Mucosa of gallbladder (tissue), 1 donor: ENCODE data around the gene ABCB11. TPM values are rescaled to one million over a fixed set of nuclear protein-coding genes. Genes with fewer than 3 reads are reported as not detected.
"Not testable (repeated sequence)": the region's sequence is repeated elsewhere in the genome, so short reads cannot be mapped to it uniquely, and the experiment has no call there.

Experiments
- DNase-seq: peaks from one replicate; pipeline ENCODE4 v3.0.0-alpha.2; 2020; ENCODE audit warnings: low spot score
- total RNA-seq: library from RNA; stranded (reverse); gene quantifications from one replicate; pipeline ENCODE4 v1.2.1, GENCODE V29; 2021
- donor health status: DM: no; HTN: no; CAD: no.

The ABCB11 gene
- total RNA-seq, 1 donor from 2014 or later = 0.23 TPM

DNA sequence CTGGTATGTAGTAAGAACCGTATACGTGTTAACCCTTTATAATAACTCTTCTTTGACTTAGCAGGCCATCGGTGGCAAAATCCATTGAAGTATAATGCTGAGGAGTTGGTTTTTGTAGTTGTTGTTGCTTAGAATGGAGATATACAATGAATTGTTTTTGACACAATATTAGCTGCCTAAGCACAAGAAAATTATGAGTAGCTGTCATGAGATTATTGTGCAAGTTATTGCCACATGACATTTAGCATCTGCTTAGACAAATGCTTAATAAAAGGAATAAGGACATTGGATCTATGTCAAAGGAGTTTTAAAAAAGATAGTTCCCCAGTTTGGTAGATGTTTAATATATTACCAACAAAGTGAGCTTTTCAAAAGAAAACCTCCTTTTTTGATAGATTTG, 59.9 kb downstream of the ABCB11 start:
- DNase-seq = no peak

DNA sequence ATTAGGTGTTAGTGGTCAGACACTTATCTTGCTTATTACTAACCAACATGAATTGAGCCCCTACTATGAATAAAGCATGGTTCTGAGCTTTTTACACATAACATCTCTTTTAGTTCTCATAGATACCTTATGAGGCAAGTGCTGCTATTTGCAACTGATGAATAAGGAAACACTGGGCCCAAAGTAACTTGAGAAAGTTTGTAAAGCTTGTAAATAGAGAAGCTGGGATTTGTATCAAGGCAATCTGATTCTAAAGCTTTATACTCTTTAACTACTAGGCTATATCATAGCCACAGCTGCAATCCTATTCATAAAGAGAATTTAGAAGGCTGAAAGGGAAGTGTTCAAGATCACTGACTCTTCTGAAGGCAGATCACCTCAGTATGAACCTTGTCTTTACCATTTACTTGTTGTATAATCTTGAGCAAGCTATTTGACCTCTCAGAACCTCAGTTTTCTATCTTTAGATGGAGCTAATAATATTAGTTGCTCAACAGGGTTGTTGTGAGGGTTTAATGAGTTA, 60.4 kb downstream of the ABCB11 start:
- DNase-seq = no peak

DNA sequence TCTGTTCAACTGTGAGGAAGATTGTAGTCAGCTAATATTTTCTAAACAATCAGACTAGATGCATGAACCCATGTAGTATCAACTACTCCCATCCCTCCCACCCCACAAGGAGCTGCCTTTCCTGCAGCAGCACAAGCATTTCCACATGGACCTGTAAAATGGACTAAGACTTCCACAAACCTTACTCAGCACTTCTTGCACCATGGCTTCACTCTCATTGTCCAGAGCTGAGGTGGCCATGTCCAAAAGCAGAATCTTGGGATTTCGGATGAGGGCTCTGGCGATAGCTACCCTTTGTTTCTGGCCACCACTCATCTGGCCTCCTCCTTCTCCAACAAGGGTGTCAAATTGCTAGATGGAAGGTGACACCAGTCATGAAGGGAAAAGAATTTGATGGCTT, 61.3 kb downstream of the ABCB11 start:
- DNase-seq = no peak

DNA sequence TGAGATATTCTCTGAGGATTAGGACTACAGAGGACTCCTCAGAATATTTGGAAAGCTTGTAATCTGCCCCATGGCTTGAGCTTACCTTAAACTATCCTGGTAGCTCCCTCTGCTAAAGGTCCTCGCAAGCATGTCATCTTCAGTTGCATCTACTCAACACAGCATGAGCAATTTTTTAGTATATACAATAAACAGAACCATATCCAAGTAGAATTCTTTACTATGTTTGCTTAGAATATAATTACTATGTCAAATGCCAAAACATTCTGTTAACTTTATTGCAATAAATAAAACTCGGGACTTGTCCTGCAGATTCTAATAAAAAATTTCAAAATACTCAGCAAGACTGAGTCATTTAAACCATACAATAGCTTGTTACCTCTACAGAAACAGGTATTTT, 62.8 kb downstream of the ABCB11 start:
- no peak for DNase-seq

DNA sequence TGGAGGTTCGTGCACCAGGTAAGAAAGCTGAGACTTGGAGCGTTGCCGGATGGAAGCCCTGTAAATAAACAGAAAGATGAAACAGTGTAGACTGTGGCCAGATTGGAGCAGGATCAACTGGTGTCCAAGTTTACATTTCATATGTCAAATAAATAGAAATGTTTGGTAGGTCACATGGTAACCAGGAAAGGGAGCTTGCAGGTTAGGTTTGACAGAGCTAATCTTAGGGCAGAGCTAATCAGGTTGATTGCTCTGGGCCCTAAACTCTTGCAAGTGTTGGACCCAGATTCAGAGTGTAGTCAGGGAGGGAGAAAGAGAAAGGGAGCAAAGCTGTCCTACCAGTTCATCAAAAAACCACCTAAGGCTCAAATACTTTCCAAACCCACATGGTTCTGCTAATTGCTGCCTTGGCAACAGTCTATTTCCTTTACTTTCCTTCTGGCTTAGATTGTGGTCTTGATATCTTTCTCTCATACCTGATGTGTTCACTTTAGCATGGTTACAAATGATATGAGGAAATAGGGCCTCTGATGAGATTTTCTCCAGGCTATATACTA, 66.8 kb downstream of the ABCB11 start:
- DNase-seq = no peak

DNA sequence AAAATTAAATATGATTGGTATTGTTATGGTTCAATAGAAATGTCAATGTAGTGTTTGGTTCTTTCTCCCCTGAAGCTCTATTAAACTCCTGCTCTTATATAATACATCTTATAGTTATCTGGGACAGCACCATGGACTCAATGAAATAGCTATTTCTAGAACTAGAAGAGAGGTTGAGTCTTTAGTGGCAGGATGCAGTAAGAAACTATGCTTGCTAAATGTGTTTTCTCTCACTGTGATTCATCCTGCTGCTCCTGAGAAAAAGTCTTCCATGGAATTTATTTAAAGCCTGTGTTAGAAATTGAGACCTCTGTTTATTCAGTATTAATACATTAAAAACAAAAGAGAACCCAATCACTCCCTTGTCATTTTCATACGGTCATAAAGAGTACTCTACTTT, 68.5 kb downstream of the ABCB11 start:
- no peak for DNase-seq

DNA sequence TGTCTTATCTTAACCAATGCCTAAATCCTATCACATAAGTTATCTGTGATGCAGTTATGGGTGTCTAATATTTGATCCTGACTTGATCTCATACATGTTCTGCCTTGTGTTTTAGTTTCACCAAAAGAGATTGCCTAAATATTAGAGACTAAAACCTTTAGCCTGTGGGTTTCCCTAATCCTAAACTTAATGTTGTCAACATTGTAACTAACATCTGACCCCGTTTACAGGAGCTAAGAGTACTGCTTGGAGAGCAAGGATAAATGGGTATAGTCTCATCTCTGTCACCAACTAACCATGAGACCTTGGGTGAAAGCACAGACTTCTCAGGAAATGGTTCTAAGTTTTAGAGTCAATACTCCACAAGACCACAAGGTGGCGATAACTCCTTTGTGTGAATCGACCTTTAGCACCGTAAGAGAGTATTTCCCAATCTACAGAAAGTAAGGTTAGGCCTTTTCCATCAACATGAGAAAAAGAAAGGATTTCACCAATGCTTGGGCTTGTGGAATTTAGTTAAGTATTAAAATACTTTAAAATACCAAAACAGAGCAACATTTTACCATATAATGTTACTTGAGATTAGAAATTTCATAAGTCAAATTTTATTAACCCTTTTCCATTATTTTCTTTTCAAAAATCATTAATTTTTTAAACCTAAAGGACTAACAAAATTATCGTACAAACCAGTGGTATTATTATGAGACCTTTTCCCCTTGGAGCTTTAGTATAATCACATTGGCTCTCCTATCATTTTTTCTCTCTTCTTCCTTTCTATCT, 69.5 kb downstream of the ABCB11 start:
- peak; percentile 66 for DNase-seq

DNA sequence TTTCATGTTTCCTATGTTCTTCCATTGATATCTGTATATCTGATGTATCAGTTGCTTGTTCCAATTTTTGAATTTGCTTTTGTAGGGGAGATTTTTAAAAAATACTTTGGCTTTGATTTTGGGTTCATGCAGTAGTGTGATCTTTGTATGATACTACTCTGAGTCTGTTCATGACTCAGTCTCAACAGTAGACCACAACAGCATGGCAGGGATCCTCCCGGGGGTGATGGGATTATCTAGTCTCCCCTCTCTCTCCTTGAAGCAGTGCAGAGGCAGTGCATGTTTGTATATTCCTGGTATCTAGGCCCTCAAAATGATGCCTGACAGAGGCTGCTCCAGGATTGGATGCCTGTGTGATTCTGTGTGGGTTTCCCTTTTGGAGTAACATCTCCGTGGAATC, 74.7 kb downstream of the ABCB11 start:
- DNase-seq = no peak

DNA sequence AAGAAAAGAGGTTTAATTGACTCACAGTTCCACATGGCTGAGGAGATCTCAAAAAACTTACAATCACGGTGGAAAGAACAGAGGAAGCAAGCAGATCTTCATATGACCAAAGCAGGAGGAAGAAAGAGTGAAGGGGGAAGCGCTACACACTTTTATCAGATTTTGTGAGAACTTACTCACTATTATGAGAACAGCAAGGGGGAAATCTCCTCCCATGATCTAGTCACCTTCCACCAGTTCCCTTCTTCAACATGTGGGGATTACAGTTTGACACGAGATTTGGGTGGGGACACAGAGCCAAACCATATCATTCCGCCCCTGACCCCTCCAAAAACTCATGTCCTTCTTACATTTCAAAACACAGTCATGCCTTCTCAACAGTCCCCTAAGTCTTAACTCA, 75.8 kb downstream of the ABCB11 start:
- DNase-seq = no peak

DNA sequence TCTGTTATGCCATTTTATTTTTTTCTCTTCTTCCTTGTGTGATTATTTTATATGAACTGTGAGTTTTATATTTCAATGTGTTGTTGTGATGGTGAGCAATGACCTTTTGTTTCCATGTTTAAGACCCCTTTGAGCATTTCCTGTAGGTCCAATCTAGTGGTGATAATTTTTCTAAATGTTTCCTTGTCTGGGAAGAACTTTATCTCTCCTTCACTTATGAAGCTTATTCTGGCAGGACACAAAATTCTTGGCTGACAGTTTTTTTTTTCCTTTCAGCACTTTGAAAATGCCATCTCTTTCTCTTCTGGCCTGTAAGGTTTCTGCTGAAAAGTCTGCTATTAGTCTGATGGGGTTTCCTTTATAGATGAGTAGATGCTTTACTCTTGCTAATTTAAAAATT, 76.9 kb downstream of the ABCB11 start:
- no peak for DNase-seq

DNA sequence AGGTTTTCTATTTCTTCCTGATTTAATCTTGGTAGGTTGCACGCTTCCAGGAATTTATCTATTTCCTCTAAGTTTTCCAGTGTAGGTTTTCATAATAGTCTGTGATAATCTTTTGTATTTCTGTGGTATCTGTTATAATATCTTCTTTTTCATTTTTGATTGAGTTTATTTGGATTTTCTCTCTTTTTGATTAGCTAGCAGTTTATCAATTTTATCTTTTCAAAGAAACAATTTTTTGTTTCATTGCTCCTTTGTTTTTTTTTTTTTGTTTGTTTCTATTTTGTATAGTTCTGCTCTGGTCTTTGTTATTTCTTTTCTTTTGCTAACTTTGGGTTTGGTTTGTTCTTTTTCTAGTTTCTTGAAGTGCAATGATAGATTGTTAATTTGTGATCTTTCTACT, 78.7 kb downstream of the ABCB11 start:
- no peak for DNase-seq

DNA sequence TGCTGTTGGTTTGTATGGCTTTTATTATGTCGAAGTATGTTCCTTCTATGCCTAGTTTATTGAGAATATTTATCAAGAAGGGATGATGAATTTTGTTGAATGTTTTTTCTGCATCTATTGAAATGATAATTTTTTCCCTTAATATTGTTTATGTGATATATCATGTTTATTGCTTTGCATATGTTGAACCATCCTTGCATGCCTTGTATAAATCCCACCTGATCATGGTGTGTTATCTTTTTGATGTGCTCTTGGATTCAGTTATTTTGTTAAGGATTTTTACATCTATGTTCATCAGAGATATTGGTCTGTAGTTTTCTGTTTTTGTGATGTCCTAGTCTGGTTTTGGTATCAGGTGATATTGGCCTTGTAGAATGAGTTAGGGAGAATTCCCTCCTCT, 79.3 kb downstream of the ABCB11 start:
- no peak for DNase-seq

DNA sequence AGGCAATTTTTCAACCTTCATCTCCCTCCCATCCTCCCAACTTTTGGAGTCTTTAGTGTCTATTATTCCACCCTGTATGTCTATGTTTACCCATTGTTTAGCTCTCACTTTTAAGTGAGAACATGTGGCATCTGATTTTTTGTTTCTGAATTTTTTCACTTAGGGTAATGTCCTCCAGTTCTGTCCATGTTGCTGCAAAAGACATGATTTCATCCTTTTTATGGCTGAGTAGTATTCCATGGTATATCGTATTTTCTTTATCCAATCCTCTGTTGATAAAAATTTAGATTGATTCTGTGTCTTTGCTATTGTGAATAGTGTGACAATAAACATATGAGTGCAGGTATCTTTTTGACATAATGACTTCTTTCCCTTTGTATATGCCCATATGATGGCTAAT, 81.8 kb downstream of the ABCB11 start:
- DNase-seq = no peak

DNA sequence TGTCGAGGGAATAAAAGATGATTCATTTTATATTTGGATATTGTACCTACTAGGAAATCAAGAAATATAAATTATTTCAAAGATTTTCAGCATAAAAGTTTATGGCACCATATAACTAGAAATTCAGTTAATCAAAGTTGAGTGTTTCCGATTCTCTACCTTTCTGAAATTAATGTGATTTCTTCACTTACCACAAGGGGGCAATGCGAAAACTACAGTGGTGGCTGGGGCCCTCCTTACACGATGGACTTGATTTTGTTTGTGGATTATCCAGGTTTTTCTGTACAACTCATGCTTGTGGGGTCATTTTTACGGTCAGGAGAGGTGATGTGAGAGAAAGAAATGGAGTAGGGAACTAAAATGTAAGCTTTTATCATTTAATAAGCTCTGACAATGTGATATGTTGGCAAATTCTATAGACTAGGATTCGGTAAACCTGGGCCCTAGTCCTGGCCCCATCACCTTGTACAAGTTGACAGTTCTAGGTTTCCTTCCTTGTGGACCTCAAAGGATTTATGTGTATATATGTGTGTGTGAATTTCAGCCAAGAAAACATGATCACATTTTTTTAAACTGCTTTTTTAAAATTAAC, 82.4 kb downstream of the ABCB11 start:
- no peak for DNase-seq

DNA sequence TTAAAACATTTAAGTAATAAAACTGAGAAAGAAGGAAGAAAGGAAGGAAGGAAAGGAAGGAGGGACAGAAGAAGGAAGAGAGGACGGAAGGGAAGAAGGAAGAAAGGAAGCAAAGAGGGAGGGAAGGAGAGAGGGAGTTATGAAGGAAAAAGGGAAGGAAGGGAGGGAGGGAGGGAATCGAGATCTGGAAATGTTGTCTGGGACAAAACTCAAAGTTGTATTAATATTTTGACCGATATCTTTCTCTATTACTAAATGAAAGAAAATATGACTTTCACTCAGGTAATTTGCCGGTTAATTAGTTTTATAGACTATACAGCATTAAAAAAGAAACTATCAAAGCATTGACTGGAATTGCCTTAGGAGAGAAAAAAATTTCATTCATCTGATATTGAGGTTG, 85.6 kb downstream of the ABCB11 start:
- DNase-seq = no peak

DNA sequence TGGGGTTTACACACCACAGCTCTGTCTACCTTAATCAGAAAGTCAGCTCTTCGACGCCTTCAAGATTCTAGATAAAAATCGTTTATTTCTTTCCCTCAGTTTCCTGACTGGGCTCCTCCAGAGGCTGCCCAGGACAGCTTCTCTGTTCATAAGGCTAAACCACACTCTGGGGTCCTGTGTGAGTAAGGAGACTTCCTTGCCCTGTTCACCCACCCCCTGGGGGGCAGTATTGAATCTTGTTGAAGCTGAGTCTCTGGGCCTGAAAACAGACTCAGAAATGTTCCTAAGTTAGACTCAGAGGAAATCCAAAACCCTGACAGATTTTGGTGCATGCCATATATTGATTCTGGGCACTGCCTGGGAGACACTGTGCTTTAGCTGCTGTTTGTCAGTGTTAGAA, 87.1 kb downstream of the ABCB11 start:
- no peak for DNase-seq

DNA sequence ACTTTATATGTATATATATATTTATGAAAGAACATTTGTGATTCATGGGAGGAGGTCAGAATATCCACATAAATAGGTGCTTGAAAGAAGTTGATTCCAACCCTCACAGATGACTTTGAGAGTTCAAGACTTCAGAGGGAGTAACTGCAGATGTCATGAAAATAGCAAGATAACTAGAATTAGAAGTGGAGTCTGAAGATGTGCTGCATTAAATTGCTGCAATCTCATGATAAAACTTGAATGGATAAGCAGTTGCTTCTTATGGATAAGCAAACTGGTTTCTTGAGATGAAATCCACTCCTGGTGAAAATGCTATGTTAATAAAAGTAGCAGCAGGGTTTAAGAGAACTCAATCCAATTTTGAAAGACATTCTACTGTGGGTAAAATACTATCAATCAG, 89.8 kb downstream of the ABCB11 start:
- no peak for DNase-seq

DNA sequence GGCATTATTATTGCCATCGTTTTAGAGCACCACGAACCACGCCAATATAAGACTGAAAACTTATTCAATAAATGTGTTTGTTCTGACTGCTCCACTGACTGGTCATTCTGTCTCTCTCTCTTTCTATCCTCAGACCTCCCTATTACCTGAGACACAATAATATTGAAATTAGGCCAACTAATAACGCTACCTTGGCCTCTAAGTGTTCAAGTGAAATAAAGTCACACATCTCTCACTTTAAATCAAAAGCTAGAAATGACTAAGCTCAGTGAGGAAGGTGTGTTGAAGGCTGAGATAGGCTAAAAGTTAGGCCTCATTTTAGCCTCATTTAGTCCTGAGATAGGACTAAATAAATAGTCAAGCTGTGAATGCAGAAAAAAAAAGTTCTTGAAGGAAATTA, 91.2 kb downstream of the ABCB11 start:
- DNase-seq = no peak

DNA sequence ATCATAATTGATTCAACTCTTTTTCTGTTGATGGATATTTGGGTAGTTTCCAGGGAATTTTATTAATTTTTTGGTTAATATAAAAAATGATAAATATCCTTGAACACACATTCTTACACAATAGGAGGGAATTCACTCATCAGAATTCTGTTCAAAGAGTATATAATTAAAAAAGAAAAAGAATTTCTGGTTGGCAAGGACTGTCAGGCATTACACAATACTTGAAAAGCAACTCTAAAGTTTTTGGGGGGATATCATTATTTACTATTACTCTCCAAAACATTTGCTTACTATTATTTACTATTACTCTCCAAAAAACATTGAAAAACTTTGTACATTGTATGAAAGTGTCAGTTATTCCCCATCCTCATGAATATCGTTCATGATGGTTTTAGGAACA, 92.1 kb downstream of the ABCB11 start:
- no peak for DNase-seq

DNA sequence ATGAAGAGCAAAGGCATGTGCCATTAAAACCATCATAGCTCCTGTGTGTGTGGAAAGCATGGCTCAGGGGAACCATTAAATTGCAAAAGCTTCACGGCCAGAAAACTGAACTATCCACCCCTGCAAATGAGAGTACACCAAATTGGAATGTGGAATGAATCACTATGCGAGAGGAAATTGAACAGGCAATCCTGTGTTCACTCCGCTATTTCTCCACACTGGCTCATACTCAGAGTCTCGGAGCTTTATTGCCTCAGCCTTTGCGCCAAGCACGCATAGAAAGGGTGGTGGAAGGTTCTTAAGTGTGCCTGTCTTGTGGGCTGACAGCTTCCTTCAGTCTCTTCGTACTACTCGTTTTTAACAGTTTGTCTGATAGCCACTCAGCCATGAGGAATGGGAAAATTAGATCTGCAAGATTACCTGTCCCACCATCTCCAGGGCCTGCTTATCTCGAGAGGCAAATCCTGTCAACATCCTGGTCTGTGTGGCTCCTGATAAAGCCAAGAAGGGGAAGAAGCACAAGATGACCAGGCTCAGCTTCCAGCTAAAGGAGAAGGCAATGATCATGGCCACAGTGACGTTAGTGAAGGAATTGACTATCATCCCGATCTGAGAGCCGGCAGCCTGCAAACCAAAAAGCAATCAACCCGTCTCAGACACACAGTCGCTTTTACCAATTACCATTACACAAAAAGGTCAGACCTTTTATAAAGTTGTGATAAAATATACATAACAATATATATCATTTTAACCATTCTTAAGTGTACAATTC, 95.1 kb downstream of the ABCB11 start:
- DNase-seq = no peak

DNA sequence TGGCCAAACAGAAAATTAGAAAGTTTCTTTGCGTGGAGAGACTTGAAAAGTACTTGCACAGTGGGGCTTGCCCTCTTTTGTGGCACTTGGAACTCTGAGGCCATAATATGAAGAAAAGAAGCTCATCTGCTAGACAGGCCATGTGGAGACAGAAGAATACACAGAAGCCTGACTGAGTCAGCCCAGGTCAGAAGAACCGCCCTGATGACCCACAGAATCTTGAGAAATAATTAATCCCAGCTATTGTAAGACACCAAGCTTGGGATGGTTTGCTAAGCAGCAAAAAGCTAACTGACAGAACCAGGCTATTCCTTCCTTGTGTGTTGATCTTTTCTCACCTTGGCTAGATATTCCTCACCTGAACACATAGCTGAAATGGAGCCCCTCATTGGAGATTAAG, 96.3 kb downstream of the ABCB11 start:
- no peak for DNase-seq

DNA sequence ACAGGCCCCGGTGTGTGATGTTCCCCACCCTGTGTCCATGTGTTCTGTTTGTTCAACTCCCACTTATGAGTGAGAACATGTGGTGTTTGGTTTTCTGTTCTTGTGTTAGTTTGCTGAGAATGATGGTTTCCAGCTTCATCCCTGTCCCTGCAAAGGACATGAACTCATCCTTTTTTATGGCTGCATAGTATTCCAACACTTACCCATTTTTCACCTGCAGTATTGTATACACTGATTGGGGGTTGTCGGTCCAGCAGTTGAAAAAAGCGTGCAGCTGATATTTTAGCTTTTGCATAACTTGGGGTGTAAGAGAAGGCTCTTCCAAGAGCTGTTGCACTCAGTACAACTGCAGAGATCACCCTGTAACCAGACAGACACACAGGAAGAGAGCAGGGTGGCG, 99.0 kb downstream of the ABCB11 start:
- not testable (repeated sequence) for DNase-seq

DNA sequence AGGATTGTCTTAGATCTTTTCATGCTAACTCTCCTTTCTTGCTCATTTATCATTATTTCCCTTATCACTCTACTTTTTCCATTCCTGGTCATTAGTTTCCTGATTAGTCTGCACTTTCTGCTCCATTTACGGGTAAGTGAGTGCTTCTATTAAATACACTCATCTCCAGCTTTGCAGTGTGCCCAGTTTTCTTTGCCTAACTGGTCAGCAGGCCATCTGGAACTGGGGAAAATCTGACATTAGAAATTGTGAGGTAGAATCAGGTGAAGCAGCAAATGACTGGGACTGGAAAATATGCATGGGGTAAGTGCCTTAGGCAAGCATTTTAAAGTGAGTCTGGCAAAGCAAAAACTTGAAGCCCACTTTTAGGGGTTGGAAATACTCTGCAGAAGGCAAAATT, 100.9 kb downstream of the ABCB11 start:
- no peak for DNase-seq
